HEK293T (cell line): ENCODE results near the gene EMC1.

Source experiments
- ARNT ChIP-seq: fragments of 450-650 bp; IDR thresholded peaks from 2 replicates; pipeline ENCODE4 v1.6.1; 2017; ENCODE audit warnings: mild to moderate bottlenecking
- BHLHE40 ChIP-seq: fragments of 450-650 bp; IDR thresholded peaks from 2 replicates; pipeline ENCODE4 v1.6.1; 2016; ENCODE audit warnings: mild to moderate bottlenecking, moderate library complexity, borderline replicate concordance
- CTBP1 ChIP-seq: fragments of 450-650 bp; IDR thresholded peaks from 2 replicates; pipeline ENCODE4 v1.6.1; 2016; ENCODE audit warnings: borderline replicate concordance
- ELF4 ChIP-seq: fragments of 450-650 bp; IDR thresholded peaks from 2 replicates; pipeline ENCODE4 v1.6.1; 2017; ENCODE audit warnings: antibody characterized with exemption
- FOXA1 ChIP-seq: fragments of 450-650 bp; IDR thresholded peaks from 2 replicates; pipeline ENCODE4 v1.6.1; 2016; ENCODE audit warnings: mild to moderate bottlenecking
- FOXK2 ChIP-seq: fragments of 450-650 bp; IDR thresholded peaks from 2 replicates; pipeline ENCODE4 v1.6.1; 2016; ENCODE audit warnings: mild to moderate bottlenecking
- FOXM1 ChIP-seq: fragments of 450-650 bp; IDR thresholded peaks from 2 replicates; pipeline ENCODE4 v1.6.1; 2017; ENCODE audit warnings: mild to moderate bottlenecking, borderline replicate concordance
- HDGF ChIP-seq: fragments of 450-650 bp; IDR thresholded peaks from 2 replicates; pipeline ENCODE4 v1.6.1; 2017; ENCODE audit warnings: antibody characterized with exemption, borderline replicate concordance
- PKNOX1 ChIP-seq: fragments of 450-650 bp; IDR thresholded peaks from 2 replicates; pipeline ENCODE4 v1.6.1; 2016
- SP1 ChIP-seq: fragments of 450-650 bp; IDR thresholded peaks from 2 replicates; pipeline ENCODE4 v1.6.1; 2017
- SUZ12 ChIP-seq: fragments of 450-650 bp; IDR thresholded peaks from 2 replicates; pipeline ENCODE4 v1.6.1; 2016; ENCODE audit warnings: mild to moderate bottlenecking
- TARDBP ChIP-seq: fragments of 450-650 bp; IDR thresholded peaks from 2 replicates; pipeline ENCODE4 v1.6.1; 2016

GRCh38 chr1:19240673-19241538 lies 10.4 kb downstream of the EMC1 start:
- TF ChIP-seq ARNT (no peak), SUZ12 (no peak), BHLHE40 (no peak), PKNOX1 (no peak), FOXK2 (no peak), FOXM1 (no peak), CTBP1 (no peak), SP1 (no peak), TARDBP (no peak), FOXA1 (no peak), ELF4 (no peak), HDGF (no peak)
